ENCODE results near the gene DCAF7. TPM values are rescaled to one million over a fixed set of nuclear protein-coding genes. Genes with fewer than 3 reads are reported as not detected.

The DCAF7 gene
- total and polyA plus RNA-seq, 8 donors: 11.6 to 45.5 (median 17.4) TPM

- H3K4me3 ChIP-seq: peak overlapping the region in 2 of 4 donors; percentile 68 to 91
- H3K27me3 ChIP-seq: no peaks in the 10 kb centered on the region
- peak overlapping the region in 1 of 5 donors; percentile 10 for H3K27ac ChIP-seq
- intact Hi-C loops (cut with DNase I; ENCODE audit: low total_unique reads): no loop called here
- 79 to 100% (median 86%) methylated on average over 1 of the region's 1 CpG for WGBS, 5 donors
- H3K4me1 ChIP-seq: peaks cover 40 to 71% (median 61%) of the 10 kb centered on the region in 4 donors
- no peak for DNase-seq
- no peaks in the 10 kb centered on the region for H3K9me3 ChIP-seq
- TF ChIP-seq POLR2A (IDR thresholded peaks at IDR 0.05): no peak
- TF ChIP-seq CTCF (IDR thresholded peaks at IDR 0.05): no peak
- no peak for TF ChIP-seq EP300 (IDR thresholded peaks at IDR 0.05)
- no peak for TF ChIP-seq POLR2AphosphoS5 (IDR thresholded peaks at IDR 0.05)
- peaks cover 0 to 11% (median 4%) of the 10 kb centered on the region in 4 donors for H3K36me3 ChIP-seq
These were observed 74.2 kb downstream of the DCAF7 start for GRCh38 chr17:63624531-63624880.

- Histone ChIP-seq H3K4me3 (no peak overlapping the region), H3K27ac (peak overlapping the region in 2 of 5 donors; percentile 2 to 50), H3K9me3 (no peaks in the 10 kb centered on the region), H3K27me3 (no peaks in the 10 kb centered on the region), H3K4me1 (peaks cover 40 to 85% (median 72%) of the 10 kb centered on the region in 4 donors), H3K36me3 (peaks cover 0 to 11% (median 4%) of the 10 kb centered on the region in 4 donors)
- no peak for DNase-seq
- 50 to 56% (median 51%) methylated on average over 4 of the region's 4 CpGs for WGBS, 5 donors
- intact Hi-C loops (cut with DNase I; ENCODE audit: low total_unique reads): no loop called here
- TF ChIP-seq EP300 (IDR thresholded peaks at IDR 0.05): no peak
- TF ChIP-seq POLR2A (IDR thresholded peaks at IDR 0.05): no peak
- TF ChIP-seq CTCF (IDR thresholded peaks at IDR 0.05): no peak
- TF ChIP-seq POLR2AphosphoS5 (IDR thresholded peaks at IDR 0.05): no peak
These were observed 76.4 kb downstream of the DCAF7 start for GRCh38 chr17:63626551-63627180.

- H3K4me1 ChIP-seq: peaks cover 34 to 96% (median 68%) of the 10 kb centered on the region in 4 donors
- no peak for DNase-seq
- H3K9me3 ChIP-seq: no peaks in the 10 kb centered on the region
- intact Hi-C loops (cut with DNase I; ENCODE audit: low total_unique reads): no loop called here
- no peak overlapping the region for H3K4me3 ChIP-seq
- WGBS, 5 donors: 33 to 57% (median 44%) methylated on average over 1 of the region's 1 CpG
- H3K36me3 ChIP-seq: peaks cover 7 to 34% (median 28%) of the 10 kb centered on the region in 4 donors
- H3K27me3 ChIP-seq: no peaks in the 10 kb centered on the region
- H3K27ac ChIP-seq: peak overlapping the region in 2 of 5 donors; percentile 31 to 33
- TF ChIP-seq EP300 (IDR thresholded peaks at IDR 0.05) (no peak), POLR2AphosphoS5 (IDR thresholded peaks at IDR 0.05) (peak in 1 of 3 donors; percentile 31), POLR2A (IDR thresholded peaks at IDR 0.05) (no peak)
These were observed 79.3 kb downstream of the DCAF7 start for GRCh38 chr17:63629627-63630026.

DNA sequence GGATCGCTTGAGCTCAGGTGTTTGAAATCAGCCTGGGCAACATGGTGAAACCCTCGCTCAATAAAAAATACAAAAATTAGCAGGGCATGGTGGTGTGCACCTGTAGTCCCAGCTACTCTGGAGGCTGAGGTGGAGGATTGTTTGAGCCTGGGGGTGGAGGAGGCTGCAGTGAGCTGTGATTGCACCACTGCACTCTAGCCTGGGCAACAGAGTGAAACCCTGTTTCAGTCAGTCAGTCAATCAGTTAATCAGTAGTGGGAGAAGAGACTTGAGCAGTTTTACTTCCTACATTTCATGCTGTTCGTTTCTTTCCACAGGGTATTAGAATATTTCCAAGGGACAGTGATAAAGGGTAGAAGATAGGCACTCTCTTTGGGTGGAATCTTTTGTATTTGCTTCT lies 80.8 kb downstream of the DCAF7 start:
- peak overlapping the region in 1 of 5 donors; percentile 31 for H3K27ac ChIP-seq
- peaks cover 7 to 48% (median 41%) of the 10 kb centered on the region in 4 donors for H3K36me3 ChIP-seq
- no peak for TF ChIP-seq POLR2A (IDR thresholded peaks at IDR 0.05)
- no peak for TF ChIP-seq CTCF (IDR thresholded peaks at IDR 0.05)
- TF ChIP-seq POLR2AphosphoS5 (IDR thresholded peaks at IDR 0.05): no peak
- no peak for TF ChIP-seq EP300 (IDR thresholded peaks at IDR 0.05)
- no peak overlapping the region for H3K4me3 ChIP-seq
- 77 to 86% (median 83%) methylated on average over 3 of the region's 3 CpGs for WGBS, 5 donors
- intact Hi-C loops (cut with DNase I; ENCODE audit: low total_unique reads): no loop called here
- H3K27me3 ChIP-seq: no peaks in the 10 kb centered on the region
- DNase-seq: no peak
- peaks cover 26 to 96% (median 63%) of the 10 kb centered on the region in 4 donors for H3K4me1 ChIP-seq
- H3K9me3 ChIP-seq: no peaks in the 10 kb centered on the region

DNA sequence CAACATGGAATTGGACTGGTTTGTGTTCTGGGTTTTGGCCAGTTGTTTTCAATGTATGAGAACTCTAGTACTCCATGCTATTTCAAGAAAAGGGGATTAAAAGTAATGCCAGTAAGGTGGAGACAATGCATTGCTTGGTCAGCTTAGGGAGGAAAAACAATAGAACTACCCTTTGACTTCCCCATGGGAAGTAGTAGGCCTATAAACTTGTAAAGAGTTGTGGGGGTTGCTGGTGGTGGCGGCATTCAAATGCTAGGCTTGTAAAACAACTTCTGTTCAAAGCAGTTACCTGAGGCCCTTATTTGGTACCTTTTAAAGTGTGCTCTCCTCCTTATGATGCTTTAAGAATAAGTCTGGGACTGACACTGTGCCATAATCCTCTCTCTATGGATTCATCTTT lies 81.3 kb downstream of the DCAF7 start:
- WGBS, 5 donors: 64 to 98% (median 91%) methylated on average over 1 of the region's 1 CpG
- Histone ChIP-seq H3K27ac (peak overlapping the region in 1 of 5 donors; percentile 28), H3K27me3 (no peaks in the 10 kb centered on the region), H3K4me3 (no peak overlapping the region), H3K9me3 (no peaks in the 10 kb centered on the region), H3K36me3 (peaks cover 11 to 54% (median 46%) of the 10 kb centered on the region in 4 donors), H3K4me1 (peaks cover 24 to 92% (median 62%) of the 10 kb centered on the region in 4 donors)
- no peak for DNase-seq
- intact Hi-C loops (cut with DNase I; ENCODE audit: low total_unique reads): no loop called here
- no peak for TF ChIP-seq CTCF (IDR thresholded peaks at IDR 0.05)
- no peak for TF ChIP-seq POLR2A (IDR thresholded peaks at IDR 0.05)
- TF ChIP-seq POLR2AphosphoS5 (IDR thresholded peaks at IDR 0.05): no peak
